Uterus (tissue), 2 donors: ENCODE measurements around the gene EPHA7.

Experiments
- CTCF ChIP-seq, 4 experiments: fragments of 200-600 bp in 2 of 4; fragments of 450-650 bp in 2 of 4; sonication (generic) in 2 of 4; IDR thresholded peaks; one replicate each; pipeline ENCODE4 v1.5.1; 2016 to 2019; ENCODE audit warnings: antibody characterized with exemption in 4 of 4, mild to moderate bottlenecking in 2 of 4, moderate library complexity in 1 of 4
- POLR2A ChIP-seq, 2 donors: fragments of 450-650 bp; IDR thresholded peaks; one replicate each; pipeline ENCODE4 v1.6.1; 2016; ENCODE audit warnings: antibody characterized with exemption in 2 of 2, mild to moderate bottlenecking in 1 of 2, moderate library complexity in 1 of 2

GRCh38 chr6:93365445-93365844 is 53.9 kb downstream of the EPHA7 start:
- TF ChIP-seq CTCF (IDR thresholded peaks at IDR 0.05) = no peak
- no peak for TF ChIP-seq POLR2A (IDR thresholded peaks at IDR 0.05)
